GM19397 (cell line): ENCODE measurements around the gene LRGUK.
"Not testable (repeated sequence)": the region's sequence is repeated elsewhere in the genome, so short reads cannot be mapped to it uniquely, and the experiment has no call there.

Experiments used
- ATAC-seq: cut with Tn5 transposase; IDR thresholded peaks from one replicate; pipeline ENCODE4 v1.9.1; 2021; ENCODE audit warnings: mild to moderate bottlenecking, moderate library complexity; ENCODE audit not compliant: unreplicated experiment

LRGUK gene, protein sequence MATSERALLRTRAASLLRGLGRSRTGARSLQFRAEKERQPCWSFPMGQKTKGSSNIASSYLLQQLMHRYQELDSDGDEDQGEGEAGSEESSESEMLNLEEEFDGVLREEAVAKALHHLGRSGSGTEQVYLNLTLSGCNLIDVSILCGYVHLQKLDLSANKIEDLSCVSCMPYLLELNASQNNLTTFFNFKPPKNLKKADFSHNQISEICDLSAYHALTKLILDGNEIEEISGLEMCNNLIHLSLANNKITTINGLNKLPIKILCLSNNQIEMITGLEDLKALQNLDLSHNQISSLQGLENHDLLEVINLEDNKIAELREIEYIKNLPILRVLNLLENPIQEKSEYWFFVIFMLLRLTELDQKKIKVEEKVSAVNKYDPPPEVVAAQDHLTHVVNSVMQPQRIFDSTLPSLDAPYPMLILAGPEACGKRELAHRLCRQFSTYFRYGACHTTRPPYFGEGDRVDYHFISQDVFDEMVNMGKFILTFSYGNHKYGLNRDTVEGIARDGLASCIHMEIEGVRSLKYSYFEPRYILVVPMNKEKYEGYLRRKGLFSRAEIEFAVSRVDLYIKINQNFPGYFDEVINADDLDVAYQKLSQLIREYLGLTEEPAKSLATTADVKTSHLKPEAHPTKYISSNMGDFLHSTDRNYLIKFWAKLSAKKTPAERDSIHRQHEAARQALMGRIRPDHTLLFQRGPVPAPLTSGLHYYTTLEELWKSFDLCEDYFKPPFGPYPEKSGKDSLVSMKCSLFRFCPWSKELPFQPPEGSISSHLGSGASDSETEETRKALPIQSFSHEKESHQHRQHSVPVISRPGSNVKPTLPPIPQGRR

GRCh38 chr7:134126966-134127848, at the start of gene LRGUK:
TSS of gene LRGUK (plus strand) at chr7:134127340. CDS start at chr7:134127368, 28 bp downstream.
- ATAC-seq = peak; percentile 100

DNA sequence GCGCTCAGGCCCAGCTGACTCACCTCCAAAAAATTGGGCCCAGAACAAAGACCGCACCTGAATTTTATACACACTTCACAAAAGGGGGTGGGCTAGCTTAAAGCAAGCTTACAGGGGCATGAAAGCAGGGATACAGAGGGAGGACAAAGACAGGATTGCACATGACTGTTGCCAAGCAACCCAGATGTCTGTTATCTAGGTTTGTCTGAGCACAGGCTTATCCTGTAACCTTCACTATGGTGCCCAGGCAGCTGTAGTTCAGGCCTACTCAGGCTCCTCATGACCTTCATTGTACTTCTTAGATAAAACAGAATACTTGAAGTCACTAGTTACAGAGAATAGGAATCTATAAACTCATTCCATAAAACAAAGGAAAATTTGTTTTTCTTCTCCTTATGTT, 49.6 kb upstream of the LRGUK start:
- ATAC-seq = not testable (repeated sequence)

- no peak for ATAC-seq
Measured at GRCh38 chr7:134078991-134079390, 48.1 kb upstream of the LRGUK start.

DNA sequence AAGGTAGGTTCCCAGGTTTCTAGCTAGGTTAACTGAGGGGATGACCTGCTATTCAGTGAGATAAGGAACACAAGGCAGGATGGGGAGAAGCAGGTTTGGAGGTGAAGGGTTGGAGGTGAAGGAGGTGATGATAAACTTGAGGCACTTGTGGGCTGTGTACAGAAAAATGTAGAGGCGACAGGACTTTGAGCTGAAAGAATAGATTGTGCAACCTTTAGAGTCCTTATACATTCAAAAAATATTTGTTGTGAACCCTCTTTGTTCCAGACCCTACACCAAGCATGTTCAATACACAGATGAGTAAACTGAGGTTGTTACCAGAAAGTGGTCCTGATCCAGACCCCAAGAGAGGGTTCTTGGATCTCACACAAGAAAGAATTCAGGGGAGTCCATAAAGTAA, 45.4 kb upstream of the LRGUK start:
- ATAC-seq = no peak

GRCh38 chr7:134083766-134084487, 43.2 kb upstream of the LRGUK start:
- no peak for ATAC-seq

DNA sequence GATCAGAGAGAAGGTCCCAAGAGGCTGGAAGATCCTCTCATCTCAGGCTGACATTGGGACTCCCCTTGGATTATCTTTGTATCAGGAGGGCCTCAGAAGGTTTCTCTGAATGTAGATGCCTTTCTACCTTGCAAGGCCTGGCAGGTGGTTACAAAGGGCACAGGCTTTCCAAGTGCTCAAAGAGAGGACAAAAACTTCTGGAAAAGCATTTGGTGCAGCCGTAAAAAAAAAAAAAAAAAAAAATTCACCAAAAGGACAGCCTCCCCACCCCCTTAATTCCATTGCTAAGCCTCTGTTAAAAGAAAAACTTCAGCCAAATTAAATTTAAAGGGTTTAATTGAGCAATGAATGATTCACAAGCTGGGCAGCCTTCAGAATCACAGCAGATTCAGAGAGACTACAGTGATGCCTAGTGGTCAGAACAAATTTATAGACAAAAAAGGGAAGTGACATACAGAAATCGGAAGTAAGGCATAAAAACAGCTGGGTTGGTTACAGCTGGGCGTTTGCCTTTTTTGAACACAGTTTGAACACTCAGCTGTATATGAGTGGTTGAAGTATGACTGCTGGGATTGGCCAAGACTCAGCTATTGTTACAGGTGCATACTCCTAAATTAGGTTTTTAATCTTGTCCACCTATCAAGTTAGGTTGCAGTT, 42.5 kb upstream of the LRGUK start:
- no peak for ATAC-seq

- no peak for ATAC-seq
Measured at GRCh38 chr7:134085311-134085710, 41.8 kb upstream of the LRGUK start.

DNA sequence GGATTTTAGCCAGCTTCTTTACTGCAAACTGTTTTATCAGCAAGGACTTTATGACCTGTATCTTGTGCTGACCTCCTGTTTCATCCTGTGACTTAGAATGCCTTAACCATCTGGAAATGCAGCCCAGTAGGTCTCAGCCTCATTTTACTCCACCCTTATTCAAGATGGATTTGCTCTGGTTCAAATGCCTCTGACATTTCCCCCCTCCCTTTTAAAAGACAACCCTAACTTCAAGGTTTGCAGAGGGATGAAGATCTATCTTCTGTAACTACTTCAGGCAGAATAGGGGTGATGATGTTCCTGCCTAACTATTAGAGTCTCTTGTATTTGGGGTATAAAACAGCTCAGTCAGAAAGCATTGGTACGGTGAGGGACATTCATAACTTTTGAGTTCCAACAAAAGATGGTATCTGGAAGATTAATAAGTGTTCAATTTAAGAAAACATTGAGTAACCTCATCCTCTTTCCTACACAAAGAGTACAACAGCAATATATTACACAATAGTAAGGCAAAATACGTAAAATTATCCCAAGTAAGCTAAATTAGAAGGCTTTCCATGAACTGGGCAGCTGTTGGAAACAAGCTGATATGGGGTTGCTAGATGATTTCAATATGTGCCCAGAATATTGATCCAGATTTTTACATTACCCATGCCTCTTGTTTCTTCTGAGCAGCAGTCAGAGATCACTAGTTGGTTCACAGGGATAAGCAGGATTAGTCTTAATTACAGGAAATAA, 40.0 kb upstream of the LRGUK start:
- no peak for ATAC-seq

DNA sequence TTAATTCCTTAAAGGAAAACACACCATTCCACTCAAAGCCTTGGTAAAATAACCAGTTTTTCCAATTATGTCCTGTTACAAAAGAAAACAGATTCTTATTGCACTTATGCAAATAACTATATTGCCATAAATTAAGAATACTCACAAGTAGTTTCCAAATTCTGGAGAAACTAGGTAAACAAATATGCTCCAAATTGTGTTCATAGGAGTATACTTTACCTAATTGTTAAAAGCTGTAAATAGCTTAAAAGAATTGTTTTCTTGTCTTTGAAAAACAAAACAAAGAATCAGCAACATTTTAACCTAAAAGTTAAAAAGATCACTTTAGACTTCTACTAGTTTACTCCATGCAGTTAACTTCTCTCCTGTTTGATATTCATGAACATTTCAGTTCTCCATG, 38.9 kb upstream of the LRGUK start:
- no peak for ATAC-seq

DNA sequence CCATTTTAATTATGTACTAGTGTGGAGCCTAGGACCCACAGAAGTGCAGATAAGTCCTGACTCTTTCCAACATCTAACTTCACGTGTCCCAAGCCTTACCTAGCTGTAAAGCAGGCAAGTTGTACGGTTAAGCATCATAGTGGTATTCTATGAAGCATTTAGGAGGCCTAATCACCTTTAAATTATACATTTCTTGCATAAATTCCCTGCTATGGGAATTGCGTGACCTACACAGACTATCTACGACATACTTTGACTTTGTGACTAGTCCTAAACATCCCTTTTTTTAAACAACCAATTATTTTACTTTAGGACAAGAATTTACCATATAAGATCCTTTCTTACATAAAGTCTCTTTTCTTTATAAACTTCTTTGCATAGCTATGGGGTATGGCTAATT, 37.7 kb upstream of the LRGUK start:
- no peak for ATAC-seq

DNA sequence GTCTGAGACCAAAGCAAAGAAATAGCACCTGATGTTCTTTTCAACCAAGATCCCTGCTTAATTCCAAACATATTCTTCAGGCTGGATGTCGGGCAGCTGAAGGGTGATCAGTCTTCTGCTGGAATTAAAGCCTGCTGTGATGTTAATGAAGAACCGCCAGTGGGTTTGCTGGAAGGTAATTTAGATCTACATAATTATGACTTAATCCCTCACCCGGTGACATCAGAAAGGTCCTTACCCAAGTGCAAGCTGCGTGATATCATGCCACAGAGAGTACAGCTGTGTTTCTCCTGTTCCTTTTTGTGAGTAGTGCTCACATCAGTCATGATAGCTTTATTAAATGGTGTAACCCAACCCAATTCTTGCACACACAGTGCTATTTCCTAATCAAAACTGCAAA, 29.1 kb upstream of the LRGUK start:
- ATAC-seq = no peak

GRCh38 chr7:134101716-134102115, 25.4 kb upstream of the LRGUK start:
- ATAC-seq = no peak

- ATAC-seq = no peak
Measured at GRCh38 chr7:134104166-134104565, 23.0 kb upstream of the LRGUK start.

DNA sequence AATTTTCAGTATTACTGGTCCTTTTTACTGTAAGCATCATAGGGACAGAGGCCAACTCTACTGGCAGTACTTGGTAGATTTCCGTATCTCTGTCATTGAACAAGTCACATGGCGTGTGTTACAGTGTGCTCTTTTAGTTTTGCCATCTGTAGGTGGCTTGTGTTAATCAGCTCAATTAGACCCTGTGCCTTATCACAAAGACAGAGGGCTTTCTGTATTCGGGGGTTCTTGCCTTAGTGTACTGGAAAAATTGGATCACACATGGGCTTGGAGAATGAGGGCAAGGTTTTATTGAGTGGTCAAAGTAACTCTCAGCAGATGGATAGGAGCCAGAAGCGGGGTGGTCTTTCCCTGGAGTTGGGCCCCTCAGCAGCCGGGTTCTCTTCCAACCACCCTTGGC, 21.3 kb upstream of the LRGUK start:
- ATAC-seq = no peak

GRCh38 chr7:134108802-134109201, 18.3 kb upstream of the LRGUK start:
- no peak for ATAC-seq

DNA sequence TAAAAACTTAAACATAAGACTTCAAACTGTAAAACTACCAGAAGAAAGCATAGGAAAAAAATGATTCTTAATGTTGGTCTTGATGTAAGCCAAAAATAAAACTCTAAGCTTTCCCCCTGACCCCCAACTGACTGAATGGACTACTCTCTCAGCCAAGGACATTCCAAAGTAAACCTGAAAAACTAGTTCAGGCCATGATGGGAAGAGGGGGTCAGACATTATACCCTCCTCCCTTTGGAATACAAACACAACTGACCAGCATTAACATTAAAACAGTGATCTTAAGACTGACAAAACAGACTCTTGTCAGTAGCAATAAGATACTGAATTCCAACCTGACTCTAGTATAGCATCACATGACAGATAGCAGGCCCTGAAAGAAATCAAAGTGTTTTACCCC, 13.5 kb upstream of the LRGUK start:
- no peak for ATAC-seq

DNA sequence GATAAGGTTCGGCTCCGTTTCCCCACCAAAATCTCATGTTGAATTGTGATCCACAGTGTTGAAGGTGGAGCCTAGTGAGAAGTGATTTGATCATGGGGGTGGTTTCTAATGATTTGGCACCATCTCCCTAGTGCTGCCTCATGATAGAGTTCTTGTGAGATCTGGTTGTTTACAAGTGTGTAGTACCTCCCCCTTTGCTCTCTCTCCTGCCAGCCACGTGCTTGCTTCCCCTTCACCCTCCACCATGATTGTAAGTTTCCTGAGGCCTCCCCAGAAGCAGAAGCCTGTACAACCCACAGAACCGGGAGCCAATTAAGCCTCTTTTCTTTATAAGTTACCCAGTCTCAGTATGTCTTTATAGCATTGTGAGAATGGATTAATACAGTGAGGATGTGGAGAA, 12.1 kb upstream of the LRGUK start:
- no peak for ATAC-seq

DNA sequence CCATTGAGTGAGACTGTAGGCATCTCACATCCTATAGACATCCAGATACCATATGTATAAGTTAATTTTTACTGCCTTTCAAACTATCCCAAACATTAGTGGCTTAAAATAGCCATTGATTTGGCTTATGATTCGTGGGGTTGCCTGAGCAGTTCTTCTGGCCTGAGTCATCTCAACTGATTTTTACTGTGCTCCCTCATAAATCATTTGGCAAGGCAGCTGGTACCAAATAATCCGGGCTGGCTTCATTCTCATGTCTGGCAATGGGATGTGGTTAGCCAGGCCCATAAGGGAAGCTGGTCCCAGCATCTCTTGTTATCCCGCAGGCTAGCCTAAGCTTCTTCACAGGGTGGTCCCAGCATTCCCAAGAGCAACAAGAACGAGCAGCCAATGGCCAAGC, 6.7 kb upstream of the LRGUK start:
- no peak for ATAC-seq

DNA sequence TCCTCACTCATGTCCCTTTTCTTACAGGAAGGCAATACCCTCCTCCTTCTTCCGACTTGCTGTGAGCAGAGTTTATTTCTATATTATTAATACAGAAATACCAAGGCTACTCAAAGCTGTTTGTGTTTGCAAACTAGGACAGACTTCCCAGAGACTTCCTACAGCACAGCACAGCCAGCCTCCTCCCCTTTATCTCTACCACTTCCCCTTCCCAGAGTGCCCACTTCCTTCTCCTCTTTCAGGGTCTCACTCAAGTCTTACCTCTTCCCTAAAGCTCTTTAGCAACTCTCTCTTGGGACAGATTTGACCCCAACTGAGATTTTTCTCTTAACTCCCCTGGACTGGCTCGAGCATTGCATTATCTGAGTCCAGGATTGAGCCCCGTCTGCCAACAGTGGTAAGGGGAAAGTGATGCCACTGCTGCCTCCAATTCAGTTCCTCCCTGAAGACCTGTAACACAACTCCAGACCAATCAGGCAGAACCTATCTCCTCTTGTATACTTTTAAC, 5.5 kb upstream of the LRGUK start:
- no peak for ATAC-seq
